Keratinocyte (primary cell): Measurements from ENCODE around the gene RBBP4. TPM values are rescaled to one million over a fixed set of nuclear protein-coding genes. Genes with fewer than 3 reads are reported as not detected.

Experiments
- DNase-seq: peaks from one replicate; pipeline ENCODE4 v3.0.0-alpha.2; 2011; ENCODE audit warnings: low read depth, missing footprints, low spot score
- FAIRE-seq: peaks from 2 replicates; lab custom pipeline; 2011; peaks lifted over from hg19 to GRCh38; lab: Jason Lieb, UNC
- H2AFZ ChIP-seq: 2 replicates; pipeline ENCODE4 v1.6.0; 2012; ENCODE audit warnings: low read length, control low read depth, inconsistent platforms; ENCODE audit not compliant: control insufficient read depth
- H3K27ac ChIP-seq: 2 replicates; pipeline ENCODE4 v1.5.1; 2011; ENCODE audit warnings: low read length; ENCODE audit not compliant: control insufficient read depth, insufficient read depth
- H3K27me3 ChIP-seq: 3 replicates; pipeline ENCODE4 v1.6.0; 2011; ENCODE audit warnings: low read length; ENCODE audit not compliant: control insufficient read depth, insufficient read depth; ENCODE audit errors: extremely low read depth
- H3K36me3 ChIP-seq, 2 experiments: 2 replicates in 1 of 2; 3 replicates in 1 of 2; pipeline ENCODE4 v1.5.1; 2011; ENCODE audit warnings: low read length in 2 of 2, mild to moderate bottlenecking in 1 of 2; ENCODE audit not compliant: control insufficient read depth in 2 of 2, insufficient read depth in 2 of 2; ENCODE audit errors: extremely low read depth in 1 of 2
- H3K4me1 ChIP-seq: 3 replicates; pipeline ENCODE4 v1.5.1; 2011; ENCODE audit warnings: low read length; ENCODE audit not compliant: control insufficient read depth, insufficient read depth; ENCODE audit errors: extremely low read depth
- H3K4me2 ChIP-seq: 3 replicates; pipeline ENCODE4 v1.6.0; 2011; ENCODE audit warnings: low read depth, low read length; ENCODE audit not compliant: control insufficient read depth, insufficient read depth; ENCODE audit errors: extremely low read depth
- H3K4me3 ChIP-seq, 3 experiments: fragments of 200-600 bp in 1 of 3; sonication (generic) in 1 of 3; 2 replicates in 2 of 3; 3 replicates in 1 of 3; pipeline ENCODE4 v1.5.1; 2011 to 2016; ENCODE audit warnings: low read length in 3 of 3, mild to moderate bottlenecking in 3 of 3, control low read depth in 2 of 3, inconsistent platforms in 1 of 3, low read depth in 1 of 3, mixed read lengths in 1 of 3, mixed run types in 1 of 3, moderate library complexity in 1 of 3; ENCODE audit not compliant: control insufficient read depth in 2 of 3, insufficient read depth in 2 of 3; ENCODE audit errors: extremely low read depth in 1 of 3
- H3K79me2 ChIP-seq: 2 replicates; pipeline ENCODE4 v1.6.0; 2012; ENCODE audit warnings: low read length; ENCODE audit not compliant: control insufficient read depth, insufficient read depth
- H3K9ac ChIP-seq: 3 replicates; pipeline ENCODE4 v1.6.0; 2011; ENCODE audit warnings: low read length; ENCODE audit not compliant: control insufficient read depth, insufficient read depth; ENCODE audit errors: extremely low read depth
- H3K9me1 ChIP-seq: 3 replicates; pipeline ENCODE4 v1.6.0; 2011; ENCODE audit warnings: low read length; ENCODE audit not compliant: control insufficient read depth, insufficient read depth; ENCODE audit errors: extremely low read depth
- H3K9me3 ChIP-seq: 2 replicates; pipeline ENCODE4 v1.5.1; 2012; ENCODE audit warnings: low read depth, low read length; ENCODE audit not compliant: control insufficient read depth
- H4K20me1 ChIP-seq: 3 replicates; pipeline ENCODE4 v1.6.0; 2011; ENCODE audit warnings: low read length; ENCODE audit not compliant: control insufficient read depth, insufficient read depth; ENCODE audit errors: extremely low read depth
- CTCF ChIP-seq, 3 experiments: IDR thresholded peaks in 1 of 3; conservative IDR thresholded peaks in 1 of 3; optimal IDR thresholded peaks in 1 of 3; 2 replicates in 2 of 3; 3 replicates in 1 of 3; pipeline versions ENCODE3 to v1.5.1; 2011; ENCODE audit warnings: low read length in 3 of 3, mild to moderate bottlenecking in 3 of 3, moderate library complexity in 2 of 3, control low read depth in 1 of 3, inconsistent platforms in 1 of 3; ENCODE audit not compliant: insufficient read depth in 2 of 3; ENCODE audit errors: extremely low read depth in 1 of 3
- EZH2 ChIP-seq: IDR thresholded peaks from one replicate; pipeline ENCODE4 v1.6.1; 2012; ENCODE audit warnings: inconsistent platforms, mild to moderate bottlenecking, low read length, moderate library complexity
- dilution Hi-C: fragments of 300-500 bp; cut with MboI; formaldehyde crosslinking; loops from one replicate; pipeline ENCODE4 v1.7.0; 2020; ENCODE audit warnings: low sequenced_read_pairs; ENCODE audit not compliant: extremely low pct_ligation_motif_present
- polyA plus RNA-seq, 5 experiments: library from polyadenylated mRNA; depleted of rRNA in 3 of 5; stranded (reverse) in 3 of 5; stranded (forward) in 1 of 5; unstranded in 1 of 5; fragments of >200 nt; gene quantifications; 1 replicate in 1 of 5; 2 replicates in 3 of 5; 3 replicates in 1 of 5; pipeline versions ENCODE4 v1.2.1 to v1.2.3, GENCODE V29; 2011 to 2012; ENCODE audit warnings: missing spikeins in 2 of 5, low read depth in 1 of 5, low replicate concordance in 1 of 5

RBBP4 gene
- polyA plus RNA-seq, 1 donor (not counting 4 experiments of a cell fraction or from before 2014, with no cell fraction given), result 61.5 TPM

- H3K9me1 ChIP-seq, result no peaks in the 10 kb centered on the region
- H3K4me3 ChIP-seq, result peak overlapping the region; percentile 54 to 74 (median 57)
- no peaks in the 10 kb centered on the region for H3K36me3 ChIP-seq
- peaks cover 23% of the 10 kb centered on the region for H3K4me1 ChIP-seq
- peak overlapping the region; percentile 82 for H2AFZ ChIP-seq
- dilution Hi-C loops, result no loop called here
- H4K20me1 ChIP-seq, result no peaks in the 10 kb centered on the region
- peak overlapping the region; percentile 59 for H3K27ac ChIP-seq
- no peaks in the 10 kb centered on the region for H3K79me2 ChIP-seq
- H3K27me3 ChIP-seq, result no peaks in the 10 kb centered on the region
- H3K4me2 ChIP-seq, result peak overlapping the region; percentile 89
- TF ChIP-seq EZH2 (no peak), CTCF (optimal IDR thresholded peaks at IDR 0.05 in 1 of 3, IDR thresholded peaks at IDR 0.05 in 1 of 3, conservative IDR thresholded peaks at IDR 0.05 in 1 of 3; ENCODE audit: extremely low read depth in 1 of 3, insufficient read depth in 2 of 3, low read length in 3 of 3) (no peak)
- no peaks in the 10 kb centered on the region for H3K9me3 ChIP-seq
- peak overlapping the region; percentile 66 for H3K9ac ChIP-seq
- DNase-seq (peak; percentile 67), FAIRE-seq (peak; percentile 36)
Measured at GRCh38 chr1:32703479-32704291, 52.7 kb downstream of the RBBP4 start.

- Histone ChIP-seq H3K9ac (no peak overlapping the region), H3K4me1 (peaks cover 23% of the 10 kb centered on the region), H3K9me1 (no peaks in the 10 kb centered on the region), H3K36me3 (no peaks in the 10 kb centered on the region), H4K20me1 (no peaks in the 10 kb centered on the region), H3K9me3 (no peaks in the 10 kb centered on the region), H3K4me3 (no peak overlapping the region), H2AFZ (no peak overlapping the region), H3K27ac (no peak overlapping the region), H3K79me2 (no peaks in the 10 kb centered on the region), H3K27me3 (no peaks in the 10 kb centered on the region), H3K4me2 (no peak overlapping the region)
- DNase-seq (no peak), FAIRE-seq (no peak)
- TF ChIP-seq EZH2 (no peak), CTCF (optimal IDR thresholded peaks at IDR 0.05 in 1 of 3, IDR thresholded peaks at IDR 0.05 in 1 of 3, conservative IDR thresholded peaks at IDR 0.05 in 1 of 3; ENCODE audit: extremely low read depth in 1 of 3, insufficient read depth in 2 of 3, low read length in 3 of 3) (no peak)
- dilution Hi-C loops, result loop anchor here (5.0 kb wide), 1 partner anchor 77 kb away; no protein-coding TSS in a partner anchor
Measured at GRCh38 chr1:32705516-32705915, 54.5 kb downstream of the RBBP4 start.
